T-helper 9 cell (primary cell): Measurements from ENCODE around the gene DRAXIN.

Experiments
- DNase-seq: peaks from one replicate; pipeline ENCODE4 v3.0.0-alpha.2; 2020
- total RNA-seq, 2 donors: gene quantifications; one replicate each; lab custom pipeline; 2026; lab: John Stamatoyannopoulos, UW

Gene DRAXIN, protein sequence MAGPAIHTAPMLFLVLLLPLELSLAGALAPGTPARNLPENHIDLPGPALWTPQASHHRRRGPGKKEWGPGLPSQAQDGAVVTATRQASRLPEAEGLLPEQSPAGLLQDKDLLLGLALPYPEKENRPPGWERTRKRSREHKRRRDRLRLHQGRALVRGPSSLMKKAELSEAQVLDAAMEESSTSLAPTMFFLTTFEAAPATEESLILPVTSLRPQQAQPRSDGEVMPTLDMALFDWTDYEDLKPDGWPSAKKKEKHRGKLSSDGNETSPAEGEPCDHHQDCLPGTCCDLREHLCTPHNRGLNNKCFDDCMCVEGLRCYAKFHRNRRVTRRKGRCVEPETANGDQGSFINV
- total RNA-seq, result 0.21 to 0.48 reads per million in 2 donors

DNA sequence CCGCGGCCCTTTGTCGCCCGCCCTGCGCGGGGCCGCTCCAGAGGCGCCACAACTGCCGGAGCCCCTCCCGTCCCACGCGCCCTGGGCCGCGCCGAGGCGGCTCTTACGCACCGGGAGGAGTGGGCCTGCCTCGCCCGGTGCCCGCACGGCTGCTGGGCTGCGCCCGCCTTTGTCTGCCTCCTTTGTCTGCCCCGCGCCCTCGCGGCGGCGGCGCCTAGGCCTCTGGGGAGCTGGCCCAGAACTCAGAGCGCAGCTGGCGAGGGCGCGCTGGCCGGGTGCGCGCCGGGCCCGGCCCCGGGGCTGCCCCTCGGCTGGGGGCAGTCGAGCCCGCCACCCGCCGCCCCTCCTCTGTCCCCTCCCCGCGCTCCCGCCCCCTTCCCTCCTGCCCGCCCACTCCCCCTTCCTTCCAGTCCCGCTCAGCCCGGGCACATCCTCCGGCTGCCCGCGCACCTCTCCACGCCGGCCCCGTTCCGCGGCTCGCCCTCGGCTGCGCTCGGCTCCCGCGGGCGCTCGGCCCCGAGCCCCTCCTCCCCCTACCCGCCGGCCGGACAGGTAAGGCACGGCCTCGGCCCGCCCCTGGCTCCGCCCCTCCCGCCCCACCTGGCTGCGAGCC, at the start of gene DRAXIN:
DRAXIN (plus strand) TSS at position 409 of the 613 bp plus-strand sequence. CDS start 14,549 bp downstream, outside the sequence.
- no peak for DNase-seq

DNA sequence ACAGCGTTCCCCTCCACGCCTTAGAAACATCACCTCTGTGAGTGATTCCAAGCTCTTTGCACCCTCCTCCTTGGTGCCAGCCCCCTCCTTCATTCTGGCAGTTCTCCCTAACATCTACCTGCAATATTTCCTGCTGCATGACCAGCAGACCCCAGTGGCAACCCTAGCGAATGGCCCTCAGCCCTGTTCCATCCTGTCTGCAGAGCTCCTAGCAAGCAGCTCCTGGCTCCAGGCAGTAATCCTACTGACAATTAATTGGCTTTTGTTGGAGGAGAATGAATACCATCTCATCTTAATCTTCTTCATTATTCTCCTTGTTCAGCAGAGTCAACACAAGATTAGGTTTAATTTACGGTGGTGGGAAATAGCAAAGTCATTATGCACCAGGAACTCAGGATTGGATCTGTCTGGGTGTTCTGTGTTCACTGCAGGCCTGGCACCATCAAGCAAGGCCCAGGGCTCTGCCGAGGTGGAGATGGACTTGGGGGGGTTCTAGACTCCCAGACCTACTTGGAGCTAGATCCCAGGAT, 49.7 kb upstream of the DRAXIN start:
- DNase-seq, result no peak

DNA sequence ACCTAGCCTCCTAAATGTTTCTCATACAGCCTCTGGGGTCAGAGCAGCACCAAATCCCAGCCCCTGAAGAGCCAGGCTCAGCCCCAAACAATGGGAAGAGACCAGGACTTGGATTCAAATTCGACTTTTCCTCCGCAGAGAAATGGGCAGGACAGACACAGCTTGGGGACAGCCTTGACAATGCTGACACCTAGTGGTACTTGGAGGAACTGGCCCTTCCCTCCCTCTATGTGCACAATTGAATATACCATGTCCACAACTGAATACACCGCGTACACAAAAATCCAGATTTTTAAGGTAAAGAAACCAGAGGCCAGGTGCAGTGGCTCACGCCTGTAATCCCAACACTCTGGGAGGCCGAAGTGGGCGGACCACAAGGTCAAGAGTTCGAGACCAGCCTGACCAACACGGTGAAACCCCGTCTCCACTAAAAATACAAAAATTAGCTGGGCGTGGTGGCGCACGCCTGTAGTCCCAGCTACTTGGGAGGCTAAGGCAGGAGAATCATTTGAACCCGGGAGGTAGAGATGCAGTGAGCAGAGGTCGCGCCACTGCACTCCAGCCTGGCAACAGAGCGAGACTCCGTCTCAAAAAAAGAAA, 49.0 kb upstream of the DRAXIN start:
- DNase-seq, result peak; percentile 61

DNA sequence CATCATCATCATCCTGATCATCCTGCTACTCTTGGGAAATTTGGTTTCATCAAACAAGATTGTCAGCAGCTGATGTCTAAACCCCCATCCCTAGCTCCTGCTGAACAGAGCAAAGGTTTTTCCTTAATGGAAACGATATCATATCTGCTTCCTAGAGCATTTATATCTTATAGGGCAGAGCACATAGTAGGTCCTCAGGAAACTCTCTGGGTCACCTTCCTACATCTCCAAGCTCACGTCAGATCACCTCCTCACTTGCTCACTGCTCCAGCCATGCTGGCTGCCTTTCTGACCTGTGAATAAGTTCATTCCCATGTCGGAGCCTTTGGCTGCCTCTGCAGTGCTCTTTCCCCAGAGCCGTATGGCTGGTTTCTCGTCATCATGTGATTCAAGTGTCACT, 47.7 kb upstream of the DRAXIN start:
- DNase-seq, result no peak

DNA sequence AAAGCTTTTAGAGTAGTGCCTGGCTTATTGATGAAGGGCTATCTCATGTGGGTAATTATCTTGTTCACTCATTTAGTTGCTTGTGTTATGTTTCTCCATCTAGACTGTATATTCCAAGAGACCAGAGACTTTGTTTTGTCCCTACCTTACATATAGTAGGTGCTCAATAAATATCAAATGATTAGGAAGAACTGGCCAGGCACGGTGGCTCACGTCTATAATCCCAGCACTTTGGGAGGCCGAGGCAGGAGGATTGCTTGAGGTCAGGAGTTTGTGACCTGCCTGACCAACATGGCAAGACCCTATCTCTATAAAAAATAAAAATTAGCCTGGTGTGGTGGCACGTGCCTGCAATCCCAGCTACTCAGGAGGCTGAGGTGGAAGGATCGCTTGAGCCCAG, 46.2 kb upstream of the DRAXIN start:
- DNase-seq, result no peak

DNA sequence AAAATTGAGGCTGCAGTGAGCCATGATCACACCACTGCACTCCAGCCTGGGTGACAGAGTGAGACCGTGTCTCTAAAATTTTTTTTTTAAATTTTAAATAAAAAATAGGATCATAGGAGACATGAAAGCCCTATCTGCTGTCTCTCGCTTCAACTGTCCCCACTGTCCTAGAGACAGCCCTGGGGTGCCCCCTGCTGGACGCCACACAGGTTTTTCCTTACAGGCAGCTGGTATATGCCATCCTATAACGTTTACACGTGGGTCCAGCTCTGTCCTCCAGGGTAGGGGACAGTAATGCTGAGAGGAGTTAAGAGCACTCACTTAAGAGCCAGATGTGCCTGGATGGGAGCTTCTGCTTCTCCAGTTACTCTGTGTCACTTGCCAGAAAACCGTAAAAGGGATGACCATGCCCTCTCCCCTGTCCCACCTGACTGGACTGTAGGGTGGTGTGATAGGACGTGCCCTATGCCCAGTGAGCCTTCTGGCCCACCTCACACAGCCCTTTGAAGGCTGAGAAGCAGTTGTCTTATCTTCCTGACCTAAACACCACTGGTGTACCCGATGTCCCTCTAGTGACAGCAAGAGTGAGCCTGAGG, 45.7 kb upstream of the DRAXIN start:
- DNase-seq, result peak; percentile 75

DNA sequence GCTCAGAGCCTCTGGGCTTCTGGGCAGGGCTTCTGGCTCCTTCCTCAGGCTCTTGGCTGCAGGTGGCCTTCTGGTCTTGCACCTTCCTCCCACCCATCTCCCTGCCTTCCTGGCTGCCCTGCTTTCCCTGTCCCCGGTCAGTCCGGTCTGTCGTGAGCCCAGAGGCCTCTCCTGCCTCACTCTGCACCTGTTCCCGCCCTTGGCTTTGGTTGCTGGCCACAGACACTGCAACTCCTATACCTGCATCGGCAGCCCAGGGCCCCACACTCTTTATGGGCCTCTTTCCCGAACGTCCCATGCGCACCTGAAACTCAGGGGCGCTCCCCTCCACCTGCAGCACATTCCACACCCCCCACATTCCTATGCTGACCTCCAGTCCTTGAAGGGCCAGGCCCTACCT, 45.2 kb upstream of the DRAXIN start:
- no peak for DNase-seq

DNA sequence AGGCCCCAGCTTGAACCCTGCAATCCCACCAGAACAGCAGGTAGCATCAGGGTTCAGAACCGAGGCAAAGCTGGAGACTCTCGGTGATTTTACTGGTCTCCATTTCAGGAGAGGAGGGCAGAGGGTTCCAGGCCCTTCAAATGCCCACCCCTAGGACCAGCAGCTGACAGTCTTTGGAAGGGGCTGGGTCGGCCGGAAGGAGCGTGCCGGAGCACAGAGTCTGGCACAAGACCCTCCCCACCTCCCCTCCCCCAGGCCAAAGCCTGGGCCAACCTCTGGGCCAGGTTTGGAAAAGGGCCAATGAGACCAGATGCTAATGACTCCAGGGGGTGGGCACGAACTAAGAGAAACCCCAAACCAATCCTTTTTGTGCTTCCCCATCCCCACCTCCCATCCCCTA, 44.2 kb upstream of the DRAXIN start:
- no peak for DNase-seq

DNA sequence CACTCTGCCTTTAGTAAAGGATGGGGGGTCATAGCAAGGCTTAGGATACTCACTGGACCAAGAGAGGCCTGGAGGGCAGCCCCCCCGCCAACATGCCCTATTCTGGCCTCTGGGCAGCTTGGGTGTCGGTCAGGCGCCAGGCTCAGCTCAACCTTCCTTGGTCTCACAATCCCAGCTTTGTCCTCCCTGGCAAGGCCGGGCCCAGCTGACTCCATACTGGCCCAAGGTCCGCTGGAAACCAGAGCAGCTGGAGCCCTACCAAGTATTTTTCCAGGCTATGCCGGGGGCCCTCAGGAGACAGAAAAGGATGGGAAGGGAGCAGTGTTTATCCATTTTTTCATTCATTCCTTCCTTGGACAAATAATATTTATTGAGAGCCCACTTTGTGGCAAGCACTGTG, 43.5 kb upstream of the DRAXIN start:
- DNase-seq, result no peak

DNA sequence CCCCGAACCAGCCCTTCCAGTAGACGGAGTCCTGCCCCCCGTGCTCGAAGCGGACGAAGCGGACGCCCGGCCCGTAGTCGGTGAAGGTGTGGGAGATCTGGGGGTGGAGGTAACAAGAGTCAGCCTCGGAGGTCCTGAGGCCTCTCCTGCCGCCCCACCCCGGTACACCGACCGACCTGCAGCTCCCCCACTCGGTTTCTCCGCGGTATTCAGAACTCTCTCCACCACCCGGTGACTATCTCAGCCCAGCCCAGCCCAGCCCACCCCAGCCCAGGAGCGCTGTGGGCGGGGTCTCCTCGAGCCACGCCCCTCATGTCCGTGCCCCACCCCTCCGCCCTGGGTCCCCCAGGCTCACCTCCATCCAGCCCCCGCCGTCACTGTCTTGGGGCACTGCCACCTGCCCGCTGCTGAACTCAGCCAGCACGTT, 42.8 kb upstream of the DRAXIN start:
- DNase-seq, result peak; percentile 43

DNA sequence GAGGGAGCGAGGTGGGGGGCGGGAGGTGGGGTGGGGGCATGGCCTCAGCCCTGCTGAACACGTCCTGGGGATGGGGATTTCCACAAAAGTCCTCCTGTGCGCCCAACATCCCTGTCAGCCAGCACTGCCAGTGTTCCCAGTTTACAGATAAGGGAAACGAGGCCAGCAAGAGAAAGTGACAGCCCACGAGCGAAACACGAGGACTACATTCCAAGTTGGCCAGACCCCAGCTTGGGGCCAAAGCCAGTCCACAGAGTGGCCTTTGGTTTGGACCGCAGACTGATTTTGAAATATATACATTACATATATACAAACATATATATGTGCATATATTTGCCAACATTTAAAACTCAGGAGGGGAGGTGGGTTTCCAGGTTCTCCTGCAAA, 42.3 kb upstream of the DRAXIN start:
- DNase-seq, result no peak

DNA sequence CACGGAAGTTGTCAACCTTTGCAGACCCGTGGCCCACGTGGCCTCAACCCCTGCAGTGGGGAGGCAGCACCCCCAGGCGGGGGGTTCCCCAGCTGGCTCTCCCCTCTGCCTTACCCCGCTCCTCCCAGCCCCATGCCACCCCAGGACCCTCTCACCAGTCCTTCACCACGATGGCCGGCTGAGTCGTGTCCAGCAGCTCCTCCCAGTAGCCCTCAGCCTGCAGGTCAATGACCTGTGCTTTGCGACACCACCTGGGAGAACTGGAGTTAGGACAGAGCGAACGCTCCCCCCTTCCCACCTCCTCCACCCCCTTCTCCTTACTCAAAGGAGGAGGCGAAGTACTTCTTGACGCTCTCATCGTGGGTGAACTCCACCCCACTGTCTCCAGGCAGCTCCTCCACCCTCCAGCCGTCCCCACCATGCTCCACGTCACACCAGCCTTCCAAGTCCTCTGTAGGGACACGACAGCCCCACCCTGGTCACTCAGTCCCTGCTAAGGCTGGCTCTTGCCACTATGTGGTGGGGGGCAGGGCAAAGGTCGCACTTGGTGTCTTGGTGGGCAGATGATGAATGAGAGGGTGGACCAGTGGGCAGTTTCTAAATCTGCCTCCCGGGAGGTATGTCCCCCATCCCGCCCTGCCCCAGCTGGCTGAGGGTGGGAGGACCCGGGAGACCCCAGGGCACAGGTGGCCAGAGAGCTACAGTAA, 41.7 kb upstream of the DRAXIN start:
- DNase-seq, result no peak

DNA sequence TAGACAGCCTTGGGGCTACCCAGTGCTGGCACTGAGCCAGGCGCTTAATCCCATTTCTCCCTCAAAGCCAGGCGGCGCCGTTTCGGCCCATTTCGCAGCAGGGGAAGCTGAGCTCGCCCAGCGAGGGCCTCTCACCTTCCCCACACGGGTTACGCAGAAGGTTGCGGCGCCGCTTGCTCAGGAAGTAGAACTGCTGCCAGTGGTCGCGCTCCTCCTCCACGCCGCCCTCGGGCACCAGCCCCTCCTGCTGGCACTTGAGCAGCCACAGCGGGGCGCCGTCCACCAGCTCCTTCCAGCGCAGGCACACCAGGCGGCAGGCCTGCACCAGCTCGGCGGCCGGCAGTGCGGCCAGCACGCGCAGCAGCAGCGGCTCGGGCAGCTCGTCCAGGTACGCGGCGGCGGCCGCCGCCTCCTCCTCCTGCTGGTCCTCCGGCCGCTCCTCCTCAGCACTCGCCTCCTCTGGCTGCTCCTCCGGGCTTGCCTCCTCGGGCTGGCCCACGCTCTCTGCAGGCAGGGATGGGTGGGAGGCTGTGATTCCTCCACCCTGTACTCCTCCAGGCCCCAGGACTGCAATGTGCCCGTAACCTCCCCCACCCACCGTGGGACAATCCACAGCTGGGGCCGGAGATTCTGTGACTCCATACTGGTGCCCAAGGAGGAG, 41.0 kb upstream of the DRAXIN start:
- peak; percentile 72 for DNase-seq

DNA sequence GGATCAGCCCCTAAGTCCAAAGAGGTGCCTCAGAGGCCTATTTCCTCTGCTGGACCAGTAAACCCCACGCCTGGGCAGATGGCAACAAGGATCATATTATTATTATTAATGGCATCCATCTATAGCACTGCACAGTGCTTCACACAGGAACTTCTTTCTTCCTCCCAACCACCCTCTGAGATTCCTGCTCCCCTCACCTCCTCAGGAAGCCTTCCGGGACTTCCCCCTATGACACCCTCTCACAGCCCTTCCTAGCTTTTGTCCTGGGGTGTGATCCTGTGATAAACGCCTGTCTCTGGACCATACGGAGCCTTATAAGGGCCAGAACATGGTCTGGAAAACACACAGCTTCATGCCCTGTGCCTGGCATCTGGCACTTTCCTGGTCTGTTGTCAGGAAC, 40.5 kb upstream of the DRAXIN start:
- no peak for DNase-seq

DNA sequence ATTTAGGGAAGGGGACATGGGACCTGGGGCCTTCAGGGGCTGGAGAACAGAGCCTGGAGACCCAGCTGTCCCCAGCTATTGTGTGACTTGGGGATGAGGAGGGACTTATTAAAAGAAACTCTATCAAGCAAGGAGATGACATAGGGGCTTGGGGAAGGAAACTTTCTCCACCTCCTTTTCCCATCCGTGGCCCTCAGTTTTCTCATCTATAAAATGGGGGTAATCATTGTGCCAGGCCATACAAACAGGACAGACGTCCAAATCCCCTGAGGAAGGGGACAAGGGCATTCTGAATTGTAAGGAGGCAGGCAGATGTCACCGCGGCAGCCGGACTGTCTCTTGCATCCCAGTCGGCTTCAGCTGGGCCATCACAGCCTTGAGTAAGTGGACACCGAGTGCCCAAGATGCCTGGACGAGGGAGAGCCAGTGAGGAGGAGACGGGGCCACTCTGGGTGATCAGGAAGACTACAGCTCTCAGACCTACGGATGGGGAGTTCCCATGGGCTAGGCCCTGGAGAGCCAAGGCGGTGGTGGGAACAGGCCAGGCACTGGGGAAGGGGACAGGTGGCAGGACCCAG, 39.2 kb upstream of the DRAXIN start:
- DNase-seq, result no peak

DNA sequence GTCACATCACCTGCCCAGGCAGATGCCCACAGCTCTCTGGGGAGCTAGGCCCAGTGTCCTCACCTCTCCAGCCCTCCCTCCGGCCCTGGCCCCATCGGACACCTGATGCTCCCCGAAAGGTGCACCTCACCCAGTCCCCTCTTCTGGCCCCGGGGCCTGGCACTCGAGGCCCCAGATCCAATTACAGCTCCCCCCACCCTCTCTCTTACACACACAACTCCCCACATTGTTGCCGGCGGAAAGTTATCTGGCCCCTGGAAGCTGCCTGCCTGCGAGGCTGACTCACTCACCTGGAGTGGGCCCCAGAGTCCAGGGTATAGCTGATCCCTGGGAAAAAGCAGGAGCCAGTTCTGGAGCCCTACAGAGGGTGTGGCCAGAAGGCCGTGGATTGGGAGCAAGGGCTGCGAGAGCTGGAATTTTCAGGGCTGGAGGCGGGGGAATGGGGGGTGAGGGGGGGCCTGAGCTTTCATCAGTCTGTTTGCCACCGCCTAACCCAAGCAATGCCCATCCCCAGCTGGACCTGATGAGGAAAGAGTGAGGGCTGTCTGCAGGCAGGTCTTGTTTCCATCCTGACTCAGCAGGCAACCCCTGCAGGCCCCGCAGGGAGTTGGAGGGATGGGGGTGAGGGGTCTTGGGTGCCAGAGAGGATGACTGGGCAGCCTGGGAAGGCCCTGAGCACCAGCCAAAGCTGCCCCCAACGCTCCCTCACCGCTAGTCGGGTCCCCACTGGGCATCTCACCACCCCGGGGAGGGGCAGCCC, 38.2 kb upstream of the DRAXIN start:
- no peak for DNase-seq

DNA sequence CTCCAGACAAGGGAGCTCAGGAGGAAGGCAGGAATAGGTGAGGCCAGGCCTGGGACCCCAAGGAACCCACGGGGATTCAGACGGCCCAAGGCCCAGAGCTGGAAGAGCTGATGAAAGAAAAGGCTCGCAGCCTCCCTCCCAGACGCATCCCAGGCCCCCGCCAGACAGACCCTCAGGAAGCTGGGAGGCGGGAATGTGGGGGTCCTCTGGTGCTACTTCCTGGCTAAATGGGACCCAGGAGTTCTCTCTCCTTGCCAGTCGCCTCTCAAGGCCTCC, 37.7 kb upstream of the DRAXIN start:
- DNase-seq, result no peak

DNA sequence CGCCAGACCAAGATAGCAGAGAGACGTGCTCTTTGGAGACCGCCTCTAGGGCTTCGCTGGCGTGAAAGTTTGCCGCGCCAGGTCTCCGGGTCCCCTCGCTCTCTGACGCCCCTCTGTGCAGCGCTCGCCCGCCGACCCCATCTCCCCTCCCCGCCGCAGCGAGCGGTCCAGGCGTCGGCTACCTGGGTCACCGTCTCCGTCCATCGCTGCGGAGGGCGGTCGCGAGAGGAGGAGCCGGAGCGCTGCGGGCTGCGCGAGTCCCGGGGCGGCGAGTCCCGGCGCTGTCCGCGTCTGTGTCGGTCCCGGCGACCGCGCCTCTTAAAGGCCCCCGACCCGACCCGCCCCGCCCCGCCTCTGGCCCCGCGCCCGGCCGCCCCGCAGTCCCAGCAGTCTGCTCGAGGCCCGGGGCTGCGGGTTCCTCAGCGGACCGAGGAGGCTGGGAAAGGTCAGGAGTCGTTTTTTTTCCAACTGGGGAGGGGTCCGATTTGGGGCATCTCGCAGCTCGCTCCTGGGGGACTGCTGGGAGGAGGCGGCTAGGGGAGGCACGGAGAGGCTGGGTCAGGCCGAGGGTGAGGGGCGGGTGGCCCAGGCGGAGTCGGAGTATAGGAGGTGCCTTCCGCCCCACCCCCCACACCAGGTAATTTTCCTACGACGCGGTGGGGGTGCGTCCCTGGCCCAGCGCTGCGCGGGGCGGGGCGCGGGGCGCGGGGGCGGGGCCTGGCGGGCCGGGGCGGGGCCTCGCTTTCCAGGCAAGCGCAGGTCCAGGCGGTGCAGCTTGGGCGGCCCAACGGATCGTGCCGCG, 37.2 kb upstream of the DRAXIN start, which contains the start of the genes FBXO2 and FBXO44:
FBXO2 (minus strand) TSS at position 293 of the 802 bp plus-strand sequence; CDS start at position 204, 89 bp downstream.
FBXO44 (plus strand) TSS at position 741 of the 802 bp plus-strand sequence. CDS start 959 bp downstream, outside the sequence.
- peak; percentile 68 for DNase-seq

DNA sequence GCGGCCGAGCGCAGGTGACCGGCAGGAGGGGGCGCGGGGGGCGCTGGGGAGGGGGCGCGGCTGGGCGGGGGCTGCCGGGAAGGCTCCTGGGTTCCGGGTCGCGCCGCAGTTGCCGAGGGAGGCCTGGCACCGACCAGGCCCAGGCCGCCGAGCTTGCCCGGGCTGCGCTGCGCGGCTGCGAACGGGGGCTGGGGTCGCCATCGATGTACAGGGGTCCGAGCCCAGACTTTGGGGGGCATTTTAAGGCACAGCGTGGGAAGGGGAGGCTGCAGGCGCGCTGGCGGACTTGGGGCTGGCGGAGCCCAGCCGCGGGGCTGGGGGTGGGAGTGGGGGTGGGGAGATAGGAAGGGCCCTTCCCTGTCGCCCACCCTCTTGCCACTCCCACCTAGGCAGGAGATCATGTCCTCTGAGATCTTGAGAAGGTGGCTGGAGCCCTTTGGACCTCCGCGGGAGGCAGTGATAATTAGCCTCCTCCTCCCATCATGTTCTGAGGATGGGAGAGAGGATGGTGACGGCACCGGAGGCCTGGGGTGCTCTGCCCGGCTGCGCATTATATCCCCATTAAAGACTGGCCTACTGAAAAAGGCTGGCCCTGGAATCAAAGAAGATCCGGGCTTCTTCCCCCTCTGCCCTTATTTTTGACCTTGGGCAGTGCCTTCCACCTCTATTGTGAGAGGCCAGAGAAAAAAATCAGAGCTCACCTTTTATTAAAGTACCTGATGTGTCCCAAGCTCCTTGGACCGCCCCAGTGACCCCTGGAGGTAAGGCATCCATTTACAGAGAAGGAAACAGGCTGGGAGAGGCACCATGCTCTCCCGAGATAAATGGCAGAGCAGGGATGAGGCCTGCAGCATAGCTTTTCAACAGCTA, 36.3 kb upstream of the DRAXIN start:
- DNase-seq, result no peak
